Stimulated activated CD4-positive, alpha-beta T cell treated with anti-CD3 and anti-CD28 coated beads, Interleukin-2, amount 100 ng/mL, for 48 hours (primary cell): ENCODE results near the gene GAPDH.
"Not testable (repeated sequence)": the region's sequence is repeated elsewhere in the genome, so short reads cannot be mapped to it uniquely, and the experiment has no call there.

Source experiments
- DNase-seq, 2 donors: peaks; one replicate each; pipeline ENCODE4 v3.0.0-alpha.2; 2020

GAPDH gene

GRCh38 chr12:6547987-6548386 lies 13.7 kb downstream of the GAPDH start:
- DNase-seq, result no peak

GRCh38 chr12:6548556-6548955 lies 14.2 kb downstream of the GAPDH start:
- DNase-seq, result no peak

GRCh38 chr12:6548966-6549683 lies 14.8 kb downstream of the GAPDH start:
- no peak for DNase-seq

GRCh38 chr12:6549684-6550151 lies 15.4 kb downstream of the GAPDH start:
- no peak for DNase-seq

- no peak for DNase-seq
Observed at GRCh38 chr12:6550294-6551062, 16.2 kb downstream of the GAPDH start.

- no peak for DNase-seq
Observed at GRCh38 chr12:6551063-6551461, 16.7 kb downstream of the GAPDH start.

GRCh38 chr12:6551496-6552139 lies 17.3 kb downstream of the GAPDH start:
- DNase-seq, result no peak

GRCh38 chr12:6552140-6552551 lies 17.8 kb downstream of the GAPDH start:
- DNase-seq, result no peak

- no peak for DNase-seq
Observed at GRCh38 chr12:6553051-6553868, 18.9 kb downstream of the GAPDH start.

- peak; percentile 69 to 70 for DNase-seq
Observed at GRCh38 chr12:6554168-6555017, 20.1 kb downstream of the GAPDH start.

- DNase-seq, result no peak
Observed at GRCh38 chr12:6555018-6555691, 20.8 kb downstream of the GAPDH start.

GRCh38 chr12:6556496-6556817 lies 22.1 kb downstream of the GAPDH start:
- not testable (repeated sequence) for DNase-seq

GRCh38 chr12:6556857-6557256 lies 22.5 kb downstream of the GAPDH start:
- DNase-seq, result no peak

GRCh38 chr12:6558014-6558760 lies 23.9 kb downstream of the GAPDH start:
- DNase-seq, result peak; percentile 26 to 34

GRCh38 chr12:6559500-6559899 lies 25.2 kb downstream of the GAPDH start:
- no peak for DNase-seq

- DNase-seq, result no peak
Observed at GRCh38 chr12:6560501-6561205, 26.3 kb downstream of the GAPDH start.

- no peak for DNase-seq
Observed at GRCh38 chr12:6562881-6563280, 28.6 kb downstream of the GAPDH start.

- peak; percentile 71 to 75 for DNase-seq
Observed at GRCh38 chr12:6563448-6564050, 29.2 kb downstream of the GAPDH start.

- no peak for DNase-seq
Observed at GRCh38 chr12:6567112-6567670, 32.9 kb downstream of the GAPDH start.
